HCT116 (cell line): ENCODE results near the gene SEMA7A.

Experiments used
- EZH2 ChIP-seq: fragments of 200-600 bp; sonication (generic); IDR thresholded peaks from 2 replicates; pipeline ENCODE4 v1.6.1; 2017; ENCODE audit warnings: antibody characterized with exemption, mixed run types
- POLR2A ChIP-seq: IDR thresholded peaks from 2 replicates; pipeline ENCODE4 v1.7.0; 2011; ENCODE audit warnings: borderline replicate concordance; ENCODE audit not compliant: insufficient read depth, insufficient read length; ENCODE audit errors: extremely low read depth
- SIN3A ChIP-seq: IDR thresholded peaks from 2 replicates; pipeline ENCODE4 v1.6.1; 2012; ENCODE audit warnings: low read depth
- TF ChIP-seq, protein P1 (sequence below), 3 experiments: fragments of 200-600 bp in 1 of 3; sonication (generic) in 1 of 3; IDR thresholded peaks in 2 of 3; conservative IDR thresholded peaks in 1 of 3; 2 replicates each; pipeline ENCODE4 v1.5.1; 2012 to 2017; ENCODE audit warnings: low read depth in 2 of 3, low read length in 2 of 3, antibody characterized with exemption in 1 of 3, borderline replicate concordance in 1 of 3, control low read depth in 1 of 3, mild to moderate bottlenecking in 1 of 3, mixed read lengths in 1 of 3, mixed run types in 1 of 3, moderate library complexity in 1 of 3; ENCODE audit not compliant: insufficient read depth in 1 of 3

DNA sequence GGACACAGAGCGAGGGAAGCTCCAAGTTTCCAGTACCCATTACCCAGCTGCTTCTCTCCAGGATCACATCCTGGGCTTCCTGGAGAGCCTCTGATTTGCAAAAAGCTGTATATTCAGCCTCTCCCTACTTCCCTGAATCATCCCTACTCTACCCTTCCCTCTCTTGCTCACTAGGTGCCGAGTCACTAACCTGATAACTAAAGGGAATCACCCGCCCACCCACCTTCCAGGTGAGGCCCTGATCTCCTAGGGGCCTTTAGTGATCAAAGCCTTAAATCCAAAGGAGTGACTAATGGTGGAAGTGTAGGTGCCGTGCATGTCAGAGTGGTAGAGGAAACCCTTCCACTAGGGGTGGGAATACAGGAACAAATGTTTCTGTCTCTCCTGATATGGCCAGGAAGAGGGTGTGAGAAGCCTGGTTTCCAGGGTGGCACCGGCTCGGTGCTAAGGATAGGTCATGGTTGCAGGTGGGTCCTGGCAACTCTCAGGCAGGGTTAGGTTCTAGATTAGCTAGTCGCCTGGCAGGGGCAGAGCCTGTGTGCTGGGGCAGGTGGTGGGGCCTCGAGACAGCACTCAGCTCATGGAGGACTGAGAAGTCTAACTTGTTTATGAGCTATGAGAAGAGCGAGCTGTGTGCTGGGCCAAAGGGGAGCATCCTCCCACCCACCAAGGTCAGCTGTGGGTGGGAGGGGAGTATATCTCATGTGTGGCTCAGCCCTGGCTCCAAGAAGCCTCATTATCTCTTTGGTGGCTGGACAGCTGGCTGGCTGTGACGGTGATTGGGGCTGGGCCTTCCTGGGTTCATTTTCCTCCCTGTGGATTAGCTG is 10.1 kb downstream of the SEMA7A start:
- TF ChIP-seq SIN3A (no peak), POLR2A (no peak), EZH2 (no peak)
- TF ChIP-seq, protein P1, sequence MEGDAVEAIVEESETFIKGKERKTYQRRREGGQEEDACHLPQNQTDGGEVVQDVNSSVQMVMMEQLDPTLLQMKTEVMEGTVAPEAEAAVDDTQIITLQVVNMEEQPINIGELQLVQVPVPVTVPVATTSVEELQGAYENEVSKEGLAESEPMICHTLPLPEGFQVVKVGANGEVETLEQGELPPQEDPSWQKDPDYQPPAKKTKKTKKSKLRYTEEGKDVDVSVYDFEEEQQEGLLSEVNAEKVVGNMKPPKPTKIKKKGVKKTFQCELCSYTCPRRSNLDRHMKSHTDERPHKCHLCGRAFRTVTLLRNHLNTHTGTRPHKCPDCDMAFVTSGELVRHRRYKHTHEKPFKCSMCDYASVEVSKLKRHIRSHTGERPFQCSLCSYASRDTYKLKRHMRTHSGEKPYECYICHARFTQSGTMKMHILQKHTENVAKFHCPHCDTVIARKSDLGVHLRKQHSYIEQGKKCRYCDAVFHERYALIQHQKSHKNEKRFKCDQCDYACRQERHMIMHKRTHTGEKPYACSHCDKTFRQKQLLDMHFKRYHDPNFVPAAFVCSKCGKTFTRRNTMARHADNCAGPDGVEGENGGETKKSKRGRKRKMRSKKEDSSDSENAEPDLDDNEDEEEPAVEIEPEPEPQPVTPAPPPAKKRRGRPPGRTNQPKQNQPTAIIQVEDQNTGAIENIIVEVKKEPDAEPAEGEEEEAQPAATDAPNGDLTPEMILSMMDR (IDR thresholded peaks at IDR 0.05 in 2 of 3, conservative IDR thresholded peaks at IDR 0.05 in 1 of 3; ENCODE audit: borderline replicate concordance in 1 of 3, insufficient read depth in 1 of 3, low read depth in 2 of 3, low read length in 2 of 3): no peak
